SHP77 treated with DMSO at 0.1 percent for 48 hours (cell line): ENCODE results near the gene COPE.
"Not testable (repeated sequence)": the region's sequence is repeated elsewhere in the genome, so short reads cannot be mapped to it uniquely, and the experiment has no call there.

Source experiments
- DNase-seq: peaks from one replicate; lab custom pipeline; 2025; lab: John Stamatoyannopoulos, UW

The COPE gene

GRCh38 chr19:18908917-18909619 is 10.1 kb downstream of the COPE start:
- DNase-seq = no peak

GRCh38 chr19:18906605-18907519 is 12.3 kb downstream of the COPE start:
- DNase-seq = no peak

- DNase-seq = no peak
Observed at GRCh38 chr19:18905513-18906236, 13.5 kb downstream of the COPE start.

GRCh38 chr19:18905058-18905456 is 14.1 kb downstream of the COPE start:
- DNase-seq = no peak

- DNase-seq = no peak
Observed at GRCh38 chr19:18904334-18905057, 14.7 kb downstream of the COPE start.

- DNase-seq = no peak
Observed at GRCh38 chr19:18903156-18904037, 15.8 kb downstream of the COPE start.

GRCh38 chr19:18902519-18902918 is 16.7 kb downstream of the COPE start:
- DNase-seq = not testable (repeated sequence)

- DNase-seq = no peak
Observed at GRCh38 chr19:18901491-18901890, 17.7 kb downstream of the COPE start.

- DNase-seq = no peak
Observed at GRCh38 chr19:18900700-18901481, 18.3 kb downstream of the COPE start.

GRCh38 chr19:18899624-18900560 is 19.3 kb downstream of the COPE start:
- DNase-seq = no peak

- DNase-seq = no peak
Observed at GRCh38 chr19:18898607-18899408, 20.4 kb downstream of the COPE start.

GRCh38 chr19:18898081-18898606 is 21.0 kb downstream of the COPE start:
- DNase-seq = no peak

GRCh38 chr19:18897094-18898029 is 21.8 kb downstream of the COPE start:
- no peak for DNase-seq

- DNase-seq = no peak
Observed at GRCh38 chr19:18896421-18896841, 22.8 kb downstream of the COPE start.

GRCh38 chr19:18895824-18896341 is 23.3 kb downstream of the COPE start, which contains the start of gene CERS1:
Gene CERS1, minus strand, starts transcription at chr19:18896158. Its CDS starts 86 bp downstream, at chr19:18896072.
- no peak for DNase-seq
